HG03159 (cell line): ENCODE results near the gene LTC4S.
"Not testable (repeated sequence)": the region's sequence is repeated elsewhere in the genome, so short reads cannot be mapped to it uniquely, and the experiment has no call there.

Source experiments
- ATAC-seq: cut with Tn5 transposase; IDR thresholded peaks from one replicate; pipeline ENCODE4 v1.9.1; 2021; ENCODE audit warnings: mild to moderate bottlenecking, moderate library complexity; ENCODE audit not compliant: unreplicated experiment

The LTC4S gene

DNA sequence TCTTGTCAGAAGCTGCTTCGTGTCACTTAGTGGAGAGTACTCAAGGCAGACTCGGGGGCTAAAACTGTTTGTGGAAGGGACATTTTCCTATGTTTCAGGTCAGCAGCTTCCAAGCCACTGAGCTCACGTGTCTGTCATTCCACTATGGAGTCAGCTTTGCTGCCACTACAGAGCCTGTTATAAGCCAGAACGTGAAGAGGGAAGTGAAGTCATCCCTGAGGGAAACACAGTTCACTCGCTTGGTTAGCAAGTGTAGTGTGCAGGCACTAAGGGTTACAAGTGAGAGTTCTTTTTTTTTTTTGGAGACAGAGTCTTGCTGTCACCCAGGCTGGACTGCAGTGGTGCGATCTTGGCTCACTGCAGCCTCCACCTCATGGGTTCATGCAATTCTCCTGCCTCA lies 24.5 kb upstream of the LTC4S start:
- no peak for ATAC-seq

DNA sequence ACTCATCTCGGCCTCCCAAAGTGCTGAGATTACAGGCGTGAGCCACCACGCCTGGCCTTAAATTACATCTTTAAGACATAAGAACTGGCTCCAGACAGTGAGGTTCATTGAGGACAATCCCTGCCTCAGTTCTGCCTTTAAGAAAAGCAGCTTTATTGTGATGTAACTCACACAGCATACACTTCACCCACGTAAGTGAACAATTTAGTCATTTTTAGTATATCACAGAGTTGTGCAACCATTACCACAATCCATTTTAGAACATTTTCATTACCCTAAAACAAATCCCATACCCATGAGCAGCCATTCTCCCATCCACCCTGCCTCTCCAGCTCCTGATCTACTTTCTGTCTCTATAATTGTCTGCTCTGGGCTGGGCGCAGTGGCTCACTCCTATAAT lies 24.0 kb upstream of the LTC4S start:
- ATAC-seq: no peak

DNA sequence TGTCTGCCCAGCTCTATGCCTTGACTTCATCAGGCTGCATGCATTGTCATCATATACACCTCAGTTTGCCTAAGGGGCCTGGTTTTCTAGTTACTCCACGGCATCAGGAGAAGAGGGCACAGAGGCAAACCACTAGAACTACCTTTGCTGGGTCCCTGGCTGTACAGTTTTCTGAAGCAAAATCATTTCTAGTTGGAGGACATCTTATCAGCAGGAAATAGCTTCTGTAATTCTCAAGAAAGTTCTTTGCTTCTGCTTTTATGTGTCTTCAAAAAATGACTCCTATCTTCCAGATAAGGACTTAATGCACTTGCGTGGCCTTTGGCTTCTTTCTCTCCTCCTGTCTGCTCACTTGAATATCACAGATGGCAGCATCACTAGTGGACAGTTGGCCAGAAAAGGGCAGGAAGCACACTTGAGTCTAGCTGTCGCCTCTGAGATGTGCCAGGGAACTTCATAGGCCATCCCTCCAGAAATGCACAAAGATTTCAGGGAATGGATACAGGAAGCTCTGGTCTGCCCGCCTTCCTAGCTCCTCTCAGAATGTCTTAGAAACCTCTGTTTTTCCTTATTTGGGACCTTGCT lies 22.4 kb upstream of the LTC4S start:
- no peak for ATAC-seq

DNA sequence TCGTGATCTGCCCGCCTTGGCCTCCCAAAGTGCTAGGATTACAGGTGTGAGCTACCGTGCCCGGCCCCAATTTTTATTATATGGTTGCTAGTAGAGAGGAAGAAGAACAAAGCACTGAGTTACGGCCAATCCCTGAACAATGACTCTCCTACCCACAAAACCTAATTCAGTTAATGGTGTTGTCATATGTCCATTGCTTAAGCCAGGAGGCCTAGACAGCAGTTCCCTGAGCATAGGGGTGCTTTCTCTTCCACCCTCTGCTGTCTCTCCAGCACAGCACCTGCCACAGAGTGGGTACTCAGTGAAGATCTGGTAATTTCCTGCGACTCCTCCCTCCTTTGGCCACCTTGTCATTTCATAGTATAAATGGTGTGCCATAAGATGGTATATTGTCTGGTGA lies 21.4 kb upstream of the LTC4S start:
- no peak for ATAC-seq

DNA sequence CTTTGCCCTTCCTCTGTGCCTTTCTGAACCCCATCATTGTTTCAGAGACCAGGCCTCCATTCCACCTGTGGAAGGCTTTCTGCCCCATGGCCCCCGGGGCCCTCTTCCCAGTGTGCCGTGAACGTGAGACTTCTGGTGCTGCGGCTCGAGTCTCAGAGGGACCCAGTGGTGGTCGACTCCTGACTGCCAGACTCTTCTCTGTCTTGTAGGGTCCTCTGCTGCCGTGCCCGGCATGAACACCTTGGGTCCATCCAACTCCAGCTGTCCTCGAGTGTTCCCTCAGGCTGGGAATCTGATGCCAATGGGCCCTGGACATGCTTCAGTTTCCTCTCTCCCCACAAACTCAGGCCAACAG lies 20.1 kb upstream of the LTC4S start:
- no peak for ATAC-seq

DNA sequence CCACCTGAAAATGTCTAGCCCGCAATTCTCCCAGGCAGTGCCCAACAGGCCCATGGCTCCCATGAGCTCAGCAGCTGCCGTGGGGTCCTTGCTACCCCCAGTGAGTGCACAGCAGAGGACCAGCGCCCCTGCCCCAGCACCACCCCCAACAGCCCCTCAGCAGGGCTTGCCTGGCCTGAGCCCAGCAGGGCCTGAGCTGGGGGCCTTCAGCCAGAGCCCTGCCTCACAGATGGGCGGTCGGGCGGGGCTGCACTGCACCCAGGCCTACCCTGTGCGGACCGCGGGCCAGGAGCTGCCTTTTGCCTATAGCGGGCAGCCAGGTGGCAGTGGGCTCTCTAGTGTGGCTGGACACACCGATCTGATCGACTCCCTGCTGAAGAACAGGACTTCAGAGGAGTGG lies 19.3 kb upstream of the LTC4S start:
- ATAC-seq: no peak

DNA sequence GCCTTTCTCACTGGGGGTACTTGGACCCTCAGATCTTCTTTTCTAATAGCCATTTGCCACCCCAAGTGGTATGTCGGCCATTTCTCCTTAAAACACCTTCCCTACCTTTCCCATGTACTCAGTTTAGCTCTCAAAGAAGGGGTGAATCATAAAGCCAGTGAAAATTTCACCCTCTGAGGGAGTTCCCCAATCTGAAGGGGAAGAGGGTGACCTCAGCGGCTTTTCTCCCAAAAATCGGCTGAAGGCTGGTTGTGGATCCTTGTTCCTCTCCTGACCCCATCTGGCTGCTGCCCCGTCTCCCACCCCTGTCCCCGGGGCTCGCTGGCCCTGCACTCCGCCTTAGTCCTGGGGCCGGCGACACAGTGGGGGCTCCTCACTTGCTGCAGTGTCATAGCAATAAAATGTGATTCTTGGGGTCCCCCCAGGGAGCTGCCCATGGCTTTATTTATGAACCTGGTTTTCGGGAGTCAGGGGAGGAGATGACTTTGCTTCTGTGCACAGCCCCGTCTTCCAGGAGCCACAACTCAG lies 17.3 kb upstream of the LTC4S start:
- no peak for ATAC-seq

DNA sequence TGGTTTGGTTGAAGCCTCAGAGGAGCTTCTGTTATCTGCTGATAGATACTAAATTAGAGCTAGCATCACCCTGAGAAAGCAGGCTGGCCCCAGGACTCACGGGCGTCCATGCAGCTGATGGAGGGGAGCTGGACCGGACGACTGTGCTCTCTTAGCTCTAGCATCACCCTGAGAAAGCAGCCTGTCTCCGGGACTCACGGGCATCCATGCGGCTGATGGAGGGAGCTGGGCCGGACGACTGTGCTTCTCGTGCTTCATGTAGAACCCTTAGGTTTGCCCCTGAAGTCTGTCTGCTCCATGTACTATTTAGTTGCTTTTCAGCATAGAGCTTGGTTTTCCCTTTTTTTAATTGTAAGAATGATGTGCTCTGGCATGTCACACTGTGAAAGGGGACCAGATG lies 16.3 kb upstream of the LTC4S start:
- no peak for ATAC-seq

DNA sequence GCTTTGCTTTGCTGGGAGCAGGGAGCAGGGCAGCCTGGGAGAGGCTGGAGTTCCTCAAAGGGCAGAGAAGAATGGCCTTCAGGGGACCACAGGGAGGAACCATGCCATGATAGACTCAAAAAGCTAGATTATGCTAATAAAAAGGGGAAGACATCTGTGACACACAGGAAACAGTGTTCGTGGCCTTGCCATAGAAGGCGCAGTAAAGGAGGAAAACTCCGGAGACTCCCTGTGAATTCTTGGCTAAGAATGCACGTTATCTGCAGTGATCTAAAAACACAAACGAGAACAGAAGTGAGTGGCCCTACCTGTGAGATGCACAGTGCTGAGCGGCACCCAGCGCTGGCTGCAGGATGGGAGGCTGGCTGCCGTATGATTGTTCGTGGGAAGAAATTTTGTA lies 15.9 kb upstream of the LTC4S start:
- ATAC-seq: no peak

DNA sequence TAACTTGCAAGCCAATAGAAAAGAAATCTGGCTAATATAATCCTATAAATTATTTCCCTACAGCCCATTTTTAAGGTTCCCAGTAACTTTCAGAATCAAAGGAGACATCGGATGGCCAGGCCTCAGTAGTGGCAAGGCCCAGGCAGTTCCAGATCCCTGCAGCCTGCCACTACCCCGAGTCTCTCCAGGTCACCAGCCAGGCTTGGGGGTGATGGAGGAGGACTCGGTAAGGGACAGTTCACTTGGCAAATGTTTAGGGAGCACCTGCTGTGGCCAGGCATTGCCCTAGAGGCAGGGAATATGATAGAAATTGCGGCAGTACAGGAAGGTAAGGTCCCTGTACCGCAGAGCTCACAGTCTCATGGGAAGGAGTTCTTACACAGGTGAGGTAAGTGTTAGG lies 15.2 kb upstream of the LTC4S start:
- ATAC-seq: no peak

DNA sequence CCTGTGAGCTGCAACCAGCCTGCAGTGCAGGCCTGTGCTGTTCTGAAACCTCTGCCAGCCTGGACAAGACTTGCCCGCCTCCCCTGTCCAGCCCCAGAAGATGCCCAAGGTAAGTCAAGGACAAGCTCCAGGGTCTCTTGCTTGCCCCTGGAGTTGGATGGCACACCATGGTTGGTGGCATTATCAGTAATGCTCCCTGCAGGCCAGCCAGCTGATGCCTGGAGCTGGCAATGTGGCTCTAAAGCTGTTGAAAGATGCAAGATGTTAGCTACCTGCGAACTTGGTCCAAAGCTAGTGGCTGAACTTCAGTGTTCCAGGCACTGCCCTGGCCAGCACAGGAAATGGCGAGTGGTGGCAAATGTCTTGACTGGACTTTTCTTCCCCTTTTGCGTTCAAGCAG lies 14.0 kb upstream of the LTC4S start:
- ATAC-seq: no peak

DNA sequence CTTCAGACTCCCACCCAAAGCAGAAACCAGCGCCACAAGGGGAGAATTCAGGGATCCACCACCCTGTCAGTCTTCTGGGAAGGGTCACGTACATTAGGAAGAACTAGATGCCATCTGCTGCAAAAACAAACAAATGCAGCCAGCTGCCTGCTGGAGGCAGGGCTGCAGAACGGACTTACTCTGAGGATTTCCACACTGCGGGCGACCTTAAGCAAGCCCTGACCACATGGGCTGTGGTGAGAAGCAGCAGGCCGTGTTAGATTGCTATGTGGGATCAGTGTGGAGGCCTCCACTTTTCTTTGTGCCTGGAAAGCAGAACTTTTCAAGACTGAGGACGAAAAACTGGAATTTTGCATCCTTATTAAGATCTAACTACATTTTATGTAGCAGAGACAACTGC lies 13.4 kb upstream of the LTC4S start:
- no peak for ATAC-seq

DNA sequence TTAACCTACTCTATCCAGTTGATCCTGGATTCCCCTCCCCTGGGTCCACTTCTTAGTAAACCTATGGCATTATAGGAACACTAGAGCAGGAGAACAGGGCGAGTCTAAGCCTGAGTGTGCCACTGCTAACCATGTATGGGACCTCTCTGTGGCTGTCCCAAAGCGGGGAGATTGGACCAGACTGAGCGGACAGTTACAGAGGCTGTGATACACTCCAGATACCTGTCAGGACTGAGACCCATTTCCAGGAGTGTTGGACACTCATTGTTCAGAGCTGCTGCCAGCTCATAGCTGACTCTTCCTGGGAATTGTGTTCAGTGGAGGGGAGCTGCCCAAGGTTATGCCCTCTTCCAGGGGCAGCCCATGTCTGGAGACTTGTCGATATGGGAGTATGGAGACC lies 11.9 kb upstream of the LTC4S start:
- no peak for ATAC-seq

DNA sequence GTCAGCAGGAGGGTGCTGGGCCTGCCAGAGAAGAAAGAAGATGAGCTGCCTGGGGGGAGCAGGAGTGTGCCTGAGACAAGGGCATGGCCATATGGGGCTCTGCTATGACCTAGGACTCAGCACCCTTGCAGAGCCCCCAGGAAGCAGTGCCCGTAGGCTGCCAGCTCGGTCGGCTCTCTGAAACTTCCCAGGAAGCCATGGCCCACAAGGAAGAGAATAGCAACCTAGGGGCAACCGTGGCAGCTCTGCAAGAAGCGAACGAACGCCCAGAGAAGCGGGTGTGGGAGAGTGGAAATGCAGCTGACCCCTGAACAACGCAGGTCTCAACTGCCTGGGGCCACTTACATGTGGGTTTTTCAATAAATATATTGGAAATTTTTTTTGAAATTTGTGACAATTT lies 10.7 kb upstream of the LTC4S start:
- ATAC-seq: no peak

DNA sequence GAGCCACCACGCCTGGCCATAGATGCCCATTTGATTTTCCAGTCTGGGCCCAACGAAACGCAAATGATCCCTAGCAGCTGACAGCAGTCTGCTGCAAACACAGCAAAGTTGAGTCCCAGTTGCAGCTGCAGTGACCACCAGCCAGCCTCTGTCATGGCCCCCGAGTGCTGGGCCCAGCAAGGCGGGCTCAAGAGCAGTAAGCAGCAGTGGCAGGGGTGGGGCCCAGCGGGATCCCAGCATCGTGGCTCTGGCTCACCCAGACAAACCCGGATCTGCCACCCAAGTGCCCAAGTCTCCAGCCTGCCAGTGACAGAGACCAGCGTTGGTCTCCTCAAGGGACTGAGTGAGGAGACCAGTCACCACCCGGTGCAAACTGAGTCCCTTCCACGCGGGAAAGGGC lies 6.9 kb upstream of the LTC4S start:
- ATAC-seq: no peak

DNA sequence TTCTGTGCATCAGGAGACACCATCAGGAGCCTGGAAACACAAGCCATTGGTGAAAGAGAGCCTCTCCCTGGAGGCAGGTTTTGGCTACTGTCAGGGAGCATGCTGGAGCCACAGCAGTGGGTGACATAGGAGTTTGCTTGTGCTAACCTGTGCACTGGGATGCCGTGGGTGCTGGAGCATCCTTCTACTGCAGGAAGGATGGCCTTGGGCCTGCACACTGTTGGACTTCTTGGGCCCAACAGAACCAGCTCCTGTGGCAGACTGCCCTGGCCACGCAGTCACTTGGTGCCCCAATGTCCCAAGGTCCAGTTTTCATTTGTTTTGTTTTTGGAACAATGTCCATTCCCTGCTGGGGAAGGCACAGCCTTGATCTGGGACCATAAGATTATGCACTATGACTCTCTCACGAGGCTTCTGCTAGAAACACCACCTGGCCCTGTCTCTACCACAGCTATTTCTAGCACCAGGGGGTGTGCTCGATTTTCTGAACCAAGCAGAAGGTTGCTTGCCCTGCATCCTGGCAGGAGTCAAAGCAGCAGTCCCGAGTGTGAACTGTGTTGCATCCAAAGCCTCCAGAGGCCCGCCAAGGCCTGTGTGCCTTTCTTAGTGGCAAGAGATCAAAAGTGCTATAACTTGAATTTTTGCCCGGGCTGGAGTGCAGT lies 5.5 kb upstream of the LTC4S start:
- ATAC-seq: no peak

DNA sequence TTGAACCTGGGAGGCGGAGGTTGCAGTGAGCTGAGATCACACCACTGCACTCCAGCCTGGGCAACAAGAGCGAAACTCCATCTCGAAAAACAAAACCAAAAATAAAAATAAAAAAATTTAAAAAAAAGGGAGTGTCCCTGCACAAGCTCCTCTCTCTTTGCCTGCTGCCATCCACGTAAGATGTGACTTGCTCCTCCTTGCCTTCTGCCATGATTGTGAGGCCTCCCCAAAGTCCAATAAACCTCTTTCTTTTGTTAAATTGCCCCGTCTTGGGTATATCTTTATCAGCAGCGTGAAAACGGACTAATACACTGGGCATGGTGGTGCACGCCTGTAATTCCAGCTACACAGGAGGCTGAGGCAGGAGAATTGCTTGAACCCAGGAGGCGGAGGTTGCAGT lies 4.5 kb upstream of the LTC4S start:
- not testable (repeated sequence) for ATAC-seq

DNA sequence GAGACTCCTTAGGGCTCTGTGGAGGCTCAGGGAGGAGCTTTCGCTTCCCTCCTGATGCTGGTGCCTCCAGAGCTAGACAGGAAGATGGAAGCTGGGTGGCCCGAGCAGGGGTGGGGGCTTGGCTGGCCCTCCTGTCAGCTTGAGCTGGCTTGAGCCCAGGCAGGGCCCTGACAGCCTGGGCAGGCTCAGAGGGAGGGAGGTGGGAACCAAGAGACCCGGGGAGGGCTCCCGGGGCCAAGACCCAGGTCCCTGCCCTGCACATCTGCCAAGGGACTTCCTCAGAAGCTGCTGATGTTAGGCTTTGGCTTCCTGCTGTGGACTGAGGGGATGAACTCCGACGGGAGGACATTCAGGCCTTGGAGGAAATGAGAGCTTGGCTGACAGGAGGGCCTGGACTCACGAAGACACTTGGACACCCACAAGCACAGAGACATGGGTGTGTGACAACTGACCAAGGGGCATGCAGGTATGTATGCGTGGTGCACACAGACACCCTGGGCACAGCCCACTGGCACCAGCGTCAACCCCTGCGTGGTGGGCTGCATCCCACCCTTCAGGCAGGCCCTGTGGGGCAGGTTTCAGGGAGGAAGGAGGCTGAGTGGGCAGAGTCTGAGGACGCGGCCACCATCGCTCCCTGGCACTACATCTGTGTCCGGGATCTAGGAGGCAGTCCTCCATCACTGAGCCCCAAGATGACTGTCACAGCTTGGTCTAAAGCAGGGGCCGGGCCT lies 1.7 kb upstream of the LTC4S start:
- no peak for ATAC-seq

DNA sequence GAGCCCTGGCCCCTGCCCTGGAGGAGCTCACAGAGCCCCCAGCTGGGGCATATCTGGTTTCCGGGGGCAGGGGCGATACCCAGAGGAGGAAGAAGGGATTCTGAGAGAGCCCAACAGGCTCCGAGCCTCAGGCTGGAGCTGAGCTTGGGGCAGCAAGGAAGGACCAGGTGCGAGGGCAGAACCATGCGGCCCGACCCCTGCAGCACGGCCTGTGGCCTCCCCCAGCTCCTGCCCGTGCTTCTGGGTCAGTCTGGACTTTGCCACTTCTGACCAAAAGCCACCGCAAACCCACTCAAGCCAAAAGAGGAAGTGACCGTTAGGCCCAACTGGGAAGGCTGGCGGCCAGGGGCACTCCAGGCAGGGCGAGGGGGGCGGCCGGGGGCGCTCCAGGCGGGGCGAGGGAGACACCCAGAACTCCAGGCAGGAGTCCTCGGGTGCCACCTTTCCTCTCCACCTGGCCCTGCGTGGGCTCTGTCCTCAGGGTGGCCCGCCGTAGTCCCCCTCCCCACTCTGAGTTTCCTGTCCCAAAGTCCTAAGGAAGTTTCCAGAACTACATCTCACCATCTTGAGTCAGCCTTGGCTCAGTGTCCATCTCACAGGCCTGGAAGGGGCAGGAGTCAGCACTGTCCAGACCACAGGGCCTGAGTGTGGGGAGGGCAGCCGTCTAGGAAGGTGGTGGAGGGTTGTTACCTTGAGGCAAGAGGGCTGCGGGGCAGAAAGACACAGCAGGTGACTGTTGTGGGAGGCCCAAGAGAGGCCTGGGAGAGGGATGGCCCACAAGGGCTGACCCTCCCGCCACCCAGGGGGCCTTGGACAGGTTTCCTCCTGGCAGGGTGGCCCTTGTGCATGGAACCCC lies 946 bp upstream of the LTC4S start:
- no peak for ATAC-seq

DNA sequence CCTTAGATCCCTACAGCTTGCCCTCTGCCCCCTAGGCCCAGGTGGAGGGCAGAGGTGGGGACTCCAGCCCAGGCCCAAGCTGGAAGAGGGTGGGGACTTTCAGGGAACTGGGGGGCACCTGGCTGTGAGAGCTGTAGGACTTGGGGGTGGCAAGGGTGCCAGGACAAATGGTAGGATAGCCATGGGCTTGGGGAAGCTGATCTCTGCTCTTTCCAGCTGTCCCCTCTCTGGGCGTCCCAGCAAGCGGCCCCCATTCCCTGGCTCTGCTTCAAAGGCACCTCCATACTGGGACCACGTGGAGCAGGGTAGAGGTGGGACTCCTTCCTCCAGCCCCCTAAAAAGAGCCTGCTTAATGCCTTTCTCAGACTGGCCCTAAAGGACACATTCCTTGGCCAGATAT lies 385 bp downstream of the LTC4S start:
- ATAC-seq: no peak

DNA sequence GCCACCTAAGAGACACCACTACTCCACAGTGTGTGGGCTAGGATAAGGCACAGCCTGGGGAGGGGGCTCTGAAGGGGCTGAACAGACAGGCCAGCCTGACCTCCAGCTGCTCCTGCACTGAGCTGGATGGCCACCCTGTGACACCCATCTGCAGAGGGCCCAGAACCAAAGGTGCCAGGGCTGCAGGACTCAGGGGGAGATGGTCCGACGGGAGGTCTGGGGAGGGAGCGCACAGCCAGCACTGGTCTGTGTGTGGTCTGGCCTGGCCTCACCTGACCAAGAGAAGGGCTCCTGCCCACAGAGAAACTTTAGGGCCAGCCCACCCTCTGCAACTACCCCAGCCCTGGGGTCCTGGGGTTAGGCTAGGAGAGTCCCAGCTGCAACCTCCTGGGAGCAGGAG lies 789 bp downstream of the LTC4S start:
- no peak for ATAC-seq
